Heart left ventricle (tissue), 16 donors: ENCODE results near the gene KRT3. TPM values are rescaled to one million over a fixed set of nuclear protein-coding genes. Genes with fewer than 3 reads are reported as not detected.

Experiments
- ATAC-seq, 4 donors: fragments of 200-7000 bp; cut with Tn5 transposase; one replicate each; pipeline ENCODE4 v1.9.1; 2020 to 2022; ENCODE audit warnings: moderate library complexity in 4 of 4, mild to moderate bottlenecking in 3 of 4, moderate number of reproducible peaks in 1 of 4
- DNase-seq, 5 donors: peaks; one replicate each; pipeline ENCODE4 v3.0.0-alpha.2; 2020
- H3K27ac ChIP-seq, 12 donors: fragments of 200-600 bp; sonication (generic) in 4 of 12; one replicate each; pipeline versions ENCODE4 v1.5.0 to v1.8.0; 2016 to 2022; ENCODE audit warnings: mild to moderate bottlenecking in 2 of 12
- H3K27me3 ChIP-seq, 9 donors: fragments of 200-600 bp; sonication (generic) in 2 of 9; one replicate each; pipeline versions ENCODE4 v1.5.1 to v1.8.0; 2016 to 2022; ENCODE audit warnings: mild to moderate bottlenecking in 3 of 9
- H3K36me3 ChIP-seq, 9 donors: fragments of 200-600 bp; sonication (generic) in 2 of 9; one replicate each; pipeline versions ENCODE4 v1.5.0 to v1.8.0; 2018 to 2022; ENCODE audit warnings: mild to moderate bottlenecking in 2 of 9
- H3K4me1 ChIP-seq, 12 donors: fragments of 200-600 bp; sonication (generic) in 4 of 12; one replicate each; pipeline versions ENCODE4 v1.5.0 to v1.8.0; 2016 to 2022; ENCODE audit warnings: mild to moderate bottlenecking in 3 of 12
- H3K4me3 ChIP-seq, 12 donors: fragments of 200-600 bp; sonication (generic) in 4 of 12; one replicate each; pipeline versions ENCODE4 v1.5.0 to v1.8.0; 2017 to 2022; ENCODE audit warnings: mild to moderate bottlenecking in 9 of 12, moderate library complexity in 4 of 12
- H3K9me3 ChIP-seq, 12 donors: fragments of 200-600 bp; sonication (generic) in 4 of 12; one replicate each; pipeline versions ENCODE4 v1.5.0 to v1.8.0; 2016 to 2022; ENCODE audit warnings: mild to moderate bottlenecking in 1 of 12
- POLR2A ChIP-seq, 2 donors: fragments of 450-650 bp; IDR thresholded peaks; one replicate each; pipeline ENCODE4 v1.6.1; 2017; ENCODE audit warnings: antibody characterized with exemption in 2 of 2, mild to moderate bottlenecking in 2 of 2, moderate library complexity in 2 of 2
- WGBS, 4 donors: extraction: QIAGEN DNeasy Blood & Tissue Kit in 2 of 4; methylation state at CpG; one replicate each; pipeline versions ENCODE4 v1.1.5 to v1.1.7; 2013 to 2018; 5-methylcytosine and 5-hydroxymethylcytosine counted together
- intact Hi-C, 10 donors: fragments of 100-400 bp; cut with DNase I; formaldehyde crosslinking; loops; one replicate each; pipeline versions ENCODE4 v1.11.1 to v1.14.2; 2022
- long read RNA-seq, 3 donors: library from polyadenylated mRNA; unstranded; transcript quantifications; one replicate each; pipeline ENCODE4 v2.0.0, GENCODE V29; 2020 to 2021
- polyA plus RNA-seq, 2 donors: library from polyadenylated mRNA; stranded (reverse); fragments of 200-250 nt; gene quantifications; one replicate each; pipeline ENCODE4 v1.2.3, GENCODE V29; 2013
- total RNA-seq, 9 donors: library from RNA; depleted of rRNA in 2 of 9; stranded (reverse); fragments of >200 nt in 2 of 9; fragmentation: NEBNext Ultra II Directional in 3 of 9; extraction: Animal tissue kit (Norgen Biotek cat#: 25700) in 3 of 9; gene quantifications; one replicate each; pipeline versions ENCODE4 v1.1.0 to v1.2.4, GENCODE V29; 2016 to 2023
- TF ChIP-seq, protein P1 (sequence below), 12 donors: fragments of 200-600 bp; sonication (generic) in 4 of 12; IDR thresholded peaks; one replicate each; pipeline versions ENCODE4 v1.5.0 to v1.8.0; 2018 to 2022; ENCODE audit warnings: antibody characterized with exemption in 12 of 12, mild to moderate bottlenecking in 5 of 12
- donor health status: ischemic (EF 13 %, LVEDD 7.1; RV severe dilation, severe dysfunction).
- donor health status: healthy with polysubstance abuse.
- donor health status: DM: no; HTN: yes; CAD: no.
- donor health status: DM: no; HTN: no; CAD: no.
- donor health status: ischemic (EF 25% LVEDD 6.9; RV normal size, moderate dysfunction).
- donor health status: ischemic (EF 25% LVEDD 5.7; RV mildly dilated, moderate dysfunction).
- donor health status: healthy.
- donor health status: DM: yes; HTN: yes; CAD: no.
- donor health status: ischemic (EF 35%, LVEDD 5.7; RV mildly dilated, moderate dysfunction).
- donor health status: nonischemic (EF 11% LVEDD 7.7; RV severe dilation, severe dysfunction).
- donor health status: DM: yes; HTN: yes; CAD: no.
- donor health status: PGD.
- donor health status: ischemic (EF 29% LVEDD 5.4; RV normal size, mild dysfunction).
- donor health status: nonischemic (EF 23%, LVEDD 6.1; RV moderate dilation, normal function).

KRT3 gene
- total RNA-seq = not detected
- not detected for polyA plus RNA-seq
- long read RNA-seq, donor 1 = 0 reads
- long read RNA-seq, donor 2 = 0 reads
- long read RNA-seq, donor 3 = 0 reads

- intact Hi-C loops = no loop called here
- DNase-seq = no peak
- 90 to 95% (median 93%) methylated on average over 17 of the region's 17 CpGs for WGBS, 4 donors
- Histone ChIP-seq H3K4me1 (no peaks in the 10 kb centered on the region), H3K27me3 (peaks cover 0 to 28% (median 2%) of the 10 kb centered on the region in 9 donors), H3K9me3 (no peaks in the 10 kb centered on the region), H3K36me3 (no peaks in the 10 kb centered on the region), H3K27ac (no peak within 1 kb of the TSS), H3K4me3 (no peak within 1 kb of the TSS)
- ATAC-seq = no peak
- TF ChIP-seq, protein P1, sequence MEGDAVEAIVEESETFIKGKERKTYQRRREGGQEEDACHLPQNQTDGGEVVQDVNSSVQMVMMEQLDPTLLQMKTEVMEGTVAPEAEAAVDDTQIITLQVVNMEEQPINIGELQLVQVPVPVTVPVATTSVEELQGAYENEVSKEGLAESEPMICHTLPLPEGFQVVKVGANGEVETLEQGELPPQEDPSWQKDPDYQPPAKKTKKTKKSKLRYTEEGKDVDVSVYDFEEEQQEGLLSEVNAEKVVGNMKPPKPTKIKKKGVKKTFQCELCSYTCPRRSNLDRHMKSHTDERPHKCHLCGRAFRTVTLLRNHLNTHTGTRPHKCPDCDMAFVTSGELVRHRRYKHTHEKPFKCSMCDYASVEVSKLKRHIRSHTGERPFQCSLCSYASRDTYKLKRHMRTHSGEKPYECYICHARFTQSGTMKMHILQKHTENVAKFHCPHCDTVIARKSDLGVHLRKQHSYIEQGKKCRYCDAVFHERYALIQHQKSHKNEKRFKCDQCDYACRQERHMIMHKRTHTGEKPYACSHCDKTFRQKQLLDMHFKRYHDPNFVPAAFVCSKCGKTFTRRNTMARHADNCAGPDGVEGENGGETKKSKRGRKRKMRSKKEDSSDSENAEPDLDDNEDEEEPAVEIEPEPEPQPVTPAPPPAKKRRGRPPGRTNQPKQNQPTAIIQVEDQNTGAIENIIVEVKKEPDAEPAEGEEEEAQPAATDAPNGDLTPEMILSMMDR (IDR thresholded peaks at IDR 0.05) = no peak
- no peak for TF ChIP-seq POLR2A (IDR thresholded peaks at IDR 0.05)
Measured at GRCh38 chr12:52795694-52796428, at the start of gene KRT3. Gene KRT3, minus strand, starts transcription at chr12:52796117. Its CDS starts 75 bp downstream, at chr12:52796042.

DNA sequence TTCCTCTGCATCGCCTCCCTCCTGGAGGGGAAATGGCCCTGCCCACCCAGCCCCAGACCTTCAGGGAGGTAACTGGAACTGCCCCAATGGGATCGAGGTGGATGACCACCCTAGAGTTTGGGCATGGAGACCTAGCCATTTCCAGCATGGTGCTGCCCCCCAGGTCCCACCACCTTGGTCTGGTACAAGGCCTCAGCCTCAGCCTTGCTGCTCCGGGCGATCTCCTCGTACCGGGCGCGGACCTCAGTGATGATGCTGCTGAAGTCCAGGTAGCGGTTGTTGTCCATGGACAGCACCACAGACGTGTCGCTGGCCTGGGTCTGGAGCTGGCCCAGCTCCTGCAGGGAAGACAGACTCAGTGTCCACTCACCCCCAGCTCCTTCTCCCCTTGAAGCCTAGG is 48.5 kb upstream of the KRT3 start:
- 80 to 95% (median 92%) methylated on average over 3 to 11 of the region's 11 CpGs for WGBS, 4 donors
- DNase-seq = no peak
- Histone ChIP-seq H3K9me3 (no peaks in the 10 kb centered on the region), H3K27me3 (peaks cover 0 to 8% (median 0%) of the 10 kb centered on the region in 9 donors), H3K4me3 (no peak overlapping the region), H3K4me1 (no peaks in the 10 kb centered on the region), H3K36me3 (no peaks in the 10 kb centered on the region), H3K27ac (no peak overlapping the region)
- ATAC-seq = no peak
- TF ChIP-seq POLR2A (IDR thresholded peaks at IDR 0.05) = no peak
- intact Hi-C loops = no loop called here

GRCh38 chr12:52839436-52840105 is 43.7 kb upstream of the KRT3 start:
- H3K27ac ChIP-seq = no peak overlapping the region
- TF ChIP-seq POLR2A (IDR thresholded peaks at IDR 0.05) = no peak
- TF ChIP-seq, protein P1 (IDR thresholded peaks at IDR 0.05) = no peak
- whole genome bisulfite sequencing, 4 donors = 73 to 84% (median 77%) methylated on average over 18 of the region's 18 CpGs
- H3K36me3 ChIP-seq = no peaks in the 10 kb centered on the region
- no peak overlapping the region for H3K4me3 ChIP-seq
- H3K27me3 ChIP-seq = peaks cover 0 to 30% (median 0%) of the 10 kb centered on the region in 9 donors
- ATAC-seq (no peak), DNase-seq (no peak)
- H3K4me1 ChIP-seq = no peaks in the 10 kb centered on the region
- intact Hi-C loops = no loop called here
- no peaks in the 10 kb centered on the region for H3K9me3 ChIP-seq

GRCh38 chr12:52838609-52839435 is 42.9 kb upstream of the KRT3 start:
- WGBS, 4 donors = 54 to 63% (median 59%) methylated on average over 14 of the region's 14 CpGs
- Histone ChIP-seq H3K4me1 (no peaks in the 10 kb centered on the region), H3K9me3 (no peaks in the 10 kb centered on the region), H3K27ac (no peak overlapping the region), H3K27me3 (peaks cover 0 to 34% (median 0%) of the 10 kb centered on the region in 9 donors), H3K4me3 (no peak overlapping the region), H3K36me3 (no peaks in the 10 kb centered on the region)
- intact Hi-C loops = no loop called here
- ATAC-seq (no peak), DNase-seq (no peak)
- TF ChIP-seq POLR2A (IDR thresholded peaks at IDR 0.05) = no peak
- TF ChIP-seq, protein P1 (IDR thresholded peaks at IDR 0.05) = no peak
